Measurements from ENCODE around the gene RHOF. TPM values are rescaled to one million over a fixed set of nuclear protein-coding genes. Genes with fewer than 3 reads are reported as not detected.

The RHOF gene
- total RNA-seq, 6 experiments from 2014 or later = 3.2 to 4.2 (median 3.6) TPM

DNA sequence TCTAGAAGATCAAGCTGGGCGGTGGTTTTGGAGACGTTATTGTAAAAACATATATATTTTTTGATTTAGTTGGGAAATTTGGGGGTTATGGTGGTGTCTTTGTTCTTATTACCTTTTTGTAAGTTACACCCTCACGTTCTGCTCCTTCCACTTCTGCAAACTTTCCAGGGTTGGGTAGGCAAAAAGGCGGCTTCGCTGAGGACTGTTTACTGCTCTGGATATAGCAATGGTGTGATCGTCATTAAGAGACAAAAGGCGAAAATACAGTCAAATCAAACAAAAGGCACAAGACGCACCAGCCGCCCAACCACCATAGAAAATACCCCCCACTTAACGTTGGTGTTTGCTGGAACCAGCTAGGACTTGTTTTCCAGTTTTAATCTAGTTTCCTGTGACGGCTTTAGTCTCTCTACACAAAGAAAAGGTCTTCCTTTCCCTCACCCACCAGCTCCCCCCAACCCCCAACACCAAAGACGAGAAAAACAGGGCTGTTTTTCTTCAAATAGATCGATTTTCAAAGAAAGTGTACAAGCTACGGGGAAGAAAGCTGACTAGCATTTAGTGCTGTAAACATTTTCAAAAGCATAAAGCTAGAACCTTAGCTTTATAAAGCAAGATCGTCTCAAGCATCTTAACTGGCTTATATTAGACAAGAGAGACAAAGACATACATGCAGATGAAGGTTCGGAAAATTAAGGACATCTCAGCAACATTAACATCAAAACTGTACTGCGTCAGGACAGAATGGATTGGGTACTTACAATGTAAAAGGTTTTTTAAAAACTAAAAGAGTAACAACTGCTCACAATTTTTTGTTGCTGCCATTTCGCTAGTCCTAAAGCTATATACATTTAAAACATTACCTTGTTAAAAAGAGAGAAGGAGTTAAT, 8.4 kb upstream of the RHOF start:
- peaks cover 16% of the 10 kb centered on the region for H3K36me3 Mint-ChIP-seq (ENCODE audit: low read depth)
- DNase-seq = no peak

DNA sequence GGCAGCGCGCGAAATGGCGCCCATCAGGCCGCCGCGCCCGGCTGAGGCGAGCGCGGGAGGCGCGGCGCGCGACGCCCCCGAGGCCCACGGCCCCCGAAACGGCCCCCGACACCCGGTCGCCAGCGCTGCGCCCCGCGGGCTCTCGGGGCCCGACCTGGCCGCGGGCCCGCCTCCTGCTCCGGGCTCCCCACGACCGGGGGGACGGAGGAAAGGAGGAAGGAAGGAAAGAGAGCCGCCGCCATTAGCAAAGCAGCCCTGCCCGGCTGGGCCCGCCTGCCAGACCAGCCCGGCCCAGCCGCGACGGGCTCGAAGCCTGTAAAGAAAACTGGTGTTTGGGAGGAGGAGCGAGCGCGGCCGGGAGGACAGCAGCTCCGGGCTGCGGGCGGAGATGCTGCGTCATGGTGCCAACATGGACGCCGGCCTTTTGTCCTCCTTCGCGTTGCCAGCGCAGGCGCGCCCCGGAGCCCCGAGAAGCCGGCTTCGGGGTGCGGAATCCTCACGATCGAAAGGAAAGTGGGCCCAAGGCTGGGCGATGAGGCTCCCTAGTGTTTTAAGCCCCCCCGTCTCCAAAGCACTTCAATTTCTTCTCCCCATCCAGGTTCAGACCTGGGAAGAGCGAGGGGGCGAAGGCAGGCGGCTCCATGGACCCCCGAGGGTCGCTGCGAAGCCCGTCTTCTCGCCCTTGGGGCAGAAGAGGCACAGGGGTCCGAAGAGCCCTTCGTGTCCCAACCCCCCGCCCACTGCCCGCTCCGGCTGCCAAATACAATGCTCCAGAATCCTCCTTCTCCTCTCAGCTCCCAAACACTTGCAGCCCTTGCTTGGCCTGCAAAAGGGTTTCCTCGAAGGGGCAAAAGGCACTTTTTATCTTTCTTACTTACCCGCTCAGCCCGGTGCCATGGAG, 7.5 kb upstream of the RHOF start:
- peak; percentile 77 for DNase-seq
- Mint-ChIP-seq H3K36me3 (ENCODE audit: low read depth) (peaks cover 9% of the 10 kb centered on the region), H3K4me1 (ENCODE audit: low read depth) (peaks cover 56% of the 10 kb centered on the region), H3K27me3 (ENCODE audit: insufficient read depth) (no peaks in the 10 kb centered on the region; the same call in none of the 2 replicates), H3K27ac (peak overlapping the region; percentile 95), H3K4me3 (peak overlapping the region; percentile 94), H3K9me3 (no peaks in the 10 kb centered on the region)
- TF ChIP-seq, protein P1, sequence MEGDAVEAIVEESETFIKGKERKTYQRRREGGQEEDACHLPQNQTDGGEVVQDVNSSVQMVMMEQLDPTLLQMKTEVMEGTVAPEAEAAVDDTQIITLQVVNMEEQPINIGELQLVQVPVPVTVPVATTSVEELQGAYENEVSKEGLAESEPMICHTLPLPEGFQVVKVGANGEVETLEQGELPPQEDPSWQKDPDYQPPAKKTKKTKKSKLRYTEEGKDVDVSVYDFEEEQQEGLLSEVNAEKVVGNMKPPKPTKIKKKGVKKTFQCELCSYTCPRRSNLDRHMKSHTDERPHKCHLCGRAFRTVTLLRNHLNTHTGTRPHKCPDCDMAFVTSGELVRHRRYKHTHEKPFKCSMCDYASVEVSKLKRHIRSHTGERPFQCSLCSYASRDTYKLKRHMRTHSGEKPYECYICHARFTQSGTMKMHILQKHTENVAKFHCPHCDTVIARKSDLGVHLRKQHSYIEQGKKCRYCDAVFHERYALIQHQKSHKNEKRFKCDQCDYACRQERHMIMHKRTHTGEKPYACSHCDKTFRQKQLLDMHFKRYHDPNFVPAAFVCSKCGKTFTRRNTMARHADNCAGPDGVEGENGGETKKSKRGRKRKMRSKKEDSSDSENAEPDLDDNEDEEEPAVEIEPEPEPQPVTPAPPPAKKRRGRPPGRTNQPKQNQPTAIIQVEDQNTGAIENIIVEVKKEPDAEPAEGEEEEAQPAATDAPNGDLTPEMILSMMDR (IDR thresholded peaks at IDR 0.05) = no peak

More for the DNA sequence above, 8.4 kb upstream of the RHOF start:
- Mint-ChIP-seq H3K27ac (peak overlapping the region; percentile 95), H3K4me1 (ENCODE audit: low read depth) (peaks cover 58% of the 10 kb centered on the region), H3K9me3 (no peaks in the 10 kb centered on the region), H3K27me3 (ENCODE audit: insufficient read depth) (no peaks in the 10 kb centered on the region; the same call in none of the 2 replicates), H3K4me3 (peak overlapping the region; percentile 94)
- TF ChIP-seq, protein P1 (IDR thresholded peaks at IDR 0.05) = no peak

DNA sequence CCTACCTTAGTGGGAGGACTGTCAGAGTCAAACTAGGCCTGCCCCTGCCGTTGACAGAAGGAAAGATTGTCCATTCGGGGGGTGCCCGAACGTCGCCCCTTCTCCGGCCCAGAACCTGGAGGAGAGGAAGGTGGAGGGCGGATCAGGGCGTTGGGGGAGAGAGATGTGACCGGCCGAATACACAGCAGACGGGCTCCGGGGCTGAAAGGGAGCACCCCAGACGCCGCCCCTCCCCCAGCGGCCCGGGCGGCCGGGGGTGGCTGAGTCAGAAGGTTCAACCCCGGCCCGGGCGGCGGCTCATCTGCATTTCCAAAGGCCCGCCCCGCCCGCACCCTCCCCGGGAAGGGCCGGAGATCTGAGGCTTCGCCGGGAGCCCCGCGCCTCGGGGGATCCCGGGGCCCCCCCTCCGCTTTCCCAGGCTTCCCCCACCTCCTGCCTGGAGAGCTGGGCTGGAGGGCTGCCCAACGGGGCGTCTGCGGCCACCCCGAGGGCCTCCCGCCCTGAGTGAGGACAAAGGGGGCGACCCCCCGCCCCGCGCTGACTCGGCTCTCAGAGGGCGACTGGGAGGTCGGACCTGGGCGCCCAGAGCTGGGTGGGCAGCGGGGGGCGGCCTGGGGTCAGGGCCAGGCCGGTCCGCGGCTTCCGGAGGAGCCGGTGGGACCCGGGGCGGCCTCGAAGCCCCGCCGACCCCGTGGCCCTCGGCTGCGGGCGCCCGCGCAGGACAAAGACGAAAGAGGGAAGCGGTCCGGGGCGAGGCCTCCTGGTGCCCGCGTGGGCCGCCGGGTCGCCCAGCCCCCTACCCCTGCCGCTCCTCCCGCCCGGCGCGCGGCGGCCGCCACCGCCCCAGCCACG, 6.6 kb upstream of the RHOF start:
- Mint-ChIP-seq H3K27ac (peak overlapping the region; percentile 89), H3K4me3 (peak overlapping the region; percentile 84), H3K27me3 (ENCODE audit: insufficient read depth) (no peaks in the 10 kb centered on the region; the same call in none of the 2 replicates), H3K9me3 (no peaks in the 10 kb centered on the region), H3K4me1 (ENCODE audit: low read depth) (peaks cover 58% of the 10 kb centered on the region), H3K36me3 (ENCODE audit: low read depth) (peaks cover 6% of the 10 kb centered on the region)
- TF ChIP-seq, protein P1 (IDR thresholded peaks at IDR 0.05) = no peak
- peak; percentile 76 for DNase-seq

DNA sequence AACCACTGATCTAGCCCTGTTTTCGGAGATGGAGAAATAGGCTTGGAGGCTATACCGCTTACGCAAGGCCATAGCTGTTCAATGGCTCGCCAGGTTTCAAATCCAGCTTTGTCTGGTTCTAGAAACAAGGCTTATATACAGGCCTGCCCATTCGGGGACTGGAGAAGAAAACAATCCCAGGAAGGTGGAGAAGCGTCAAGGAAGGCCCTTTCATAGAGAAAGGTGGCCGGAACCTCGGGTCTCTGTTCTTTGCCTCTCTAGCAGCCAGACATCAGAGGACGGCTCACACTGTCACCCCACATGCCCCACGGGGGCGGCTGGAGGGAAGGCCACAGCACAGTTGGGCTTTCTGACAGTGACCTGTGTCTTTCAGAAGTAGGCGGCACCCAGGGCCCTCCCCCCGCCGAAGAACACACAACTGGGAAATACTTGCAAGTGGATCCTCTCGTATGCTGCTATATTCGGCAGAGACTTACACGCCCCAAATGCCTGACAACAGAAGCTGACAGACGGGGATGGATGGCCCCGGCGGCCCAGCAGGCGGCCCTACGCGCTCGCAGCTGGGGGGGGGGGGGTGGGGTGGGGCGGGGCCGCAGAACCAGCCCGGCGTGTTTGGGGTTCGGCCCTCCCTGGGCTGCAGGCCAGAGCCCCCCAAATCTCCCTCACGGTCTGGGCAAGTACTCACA, 5.8 kb upstream of the RHOF start:
- no peaks in the 10 kb centered on the region; the same call in none of the 2 replicates for H3K27me3 Mint-ChIP-seq (ENCODE audit: insufficient read depth)
- DNase-seq = peak; percentile 85
- H3K9me3 Mint-ChIP-seq = no peaks in the 10 kb centered on the region
- H3K27ac Mint-ChIP-seq = peak overlapping the region; percentile 89
- peaks cover 66% of the 10 kb centered on the region for H3K4me1 Mint-ChIP-seq (ENCODE audit: low read depth)
- peak overlapping the region; percentile 84 for H3K4me3 Mint-ChIP-seq
- TF ChIP-seq, protein P1 (IDR thresholded peaks at IDR 0.05) = peak; percentile 21; the same call in 1 of the 2 replicates
- H3K36me3 Mint-ChIP-seq (ENCODE audit: low read depth) = peaks cover 6% of the 10 kb centered on the region
